ENCODE results near the gene PTEN.

The PTEN gene

GRCh38 chr10:87930934-87931835, 67.8 kb downstream of the PTEN start:
- DNase-seq = no peak
- H3K27me3 ChIP-seq = no peaks in the 10 kb centered on the region
- no peak overlapping the region for H3K4me3 ChIP-seq (ENCODE audit: low read depth, low read length)
- H3K36me3 ChIP-seq = peaks cover 25% of the 10 kb centered on the region
- TF ChIP-seq, protein P1, sequence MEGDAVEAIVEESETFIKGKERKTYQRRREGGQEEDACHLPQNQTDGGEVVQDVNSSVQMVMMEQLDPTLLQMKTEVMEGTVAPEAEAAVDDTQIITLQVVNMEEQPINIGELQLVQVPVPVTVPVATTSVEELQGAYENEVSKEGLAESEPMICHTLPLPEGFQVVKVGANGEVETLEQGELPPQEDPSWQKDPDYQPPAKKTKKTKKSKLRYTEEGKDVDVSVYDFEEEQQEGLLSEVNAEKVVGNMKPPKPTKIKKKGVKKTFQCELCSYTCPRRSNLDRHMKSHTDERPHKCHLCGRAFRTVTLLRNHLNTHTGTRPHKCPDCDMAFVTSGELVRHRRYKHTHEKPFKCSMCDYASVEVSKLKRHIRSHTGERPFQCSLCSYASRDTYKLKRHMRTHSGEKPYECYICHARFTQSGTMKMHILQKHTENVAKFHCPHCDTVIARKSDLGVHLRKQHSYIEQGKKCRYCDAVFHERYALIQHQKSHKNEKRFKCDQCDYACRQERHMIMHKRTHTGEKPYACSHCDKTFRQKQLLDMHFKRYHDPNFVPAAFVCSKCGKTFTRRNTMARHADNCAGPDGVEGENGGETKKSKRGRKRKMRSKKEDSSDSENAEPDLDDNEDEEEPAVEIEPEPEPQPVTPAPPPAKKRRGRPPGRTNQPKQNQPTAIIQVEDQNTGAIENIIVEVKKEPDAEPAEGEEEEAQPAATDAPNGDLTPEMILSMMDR (IDR thresholded peaks at IDR 0.05; ENCODE audit: low read depth, low read length) = no peak
- no peaks in the 10 kb centered on the region for H3K9me3 ChIP-seq
- peaks cover 12% of the 10 kb centered on the region for H3K4me1 ChIP-seq

- Histone ChIP-seq H3K36me3 (peaks cover 31% of the 10 kb centered on the region), H3K4me1 (peaks cover 9% of the 10 kb centered on the region), H3K4me3 (ENCODE audit: low read depth, low read length) (no peak overlapping the region), H3K9me3 (no peaks in the 10 kb centered on the region), H3K27me3 (no peaks in the 10 kb centered on the region)
- TF ChIP-seq, protein P1 (IDR thresholded peaks at IDR 0.05; ENCODE audit: low read depth, low read length) = no peak
- no peak for DNase-seq
Observed at GRCh38 chr10:87931836-87932230, 68.4 kb downstream of the PTEN start.

- peaks cover 37% of the 10 kb centered on the region for H3K36me3 ChIP-seq
- no peaks in the 10 kb centered on the region for H3K9me3 ChIP-seq
- H3K4me3 ChIP-seq (ENCODE audit: low read depth, low read length) = no peak overlapping the region
- peaks cover 9% of the 10 kb centered on the region for H3K4me1 ChIP-seq
- no peak for DNase-seq
- no peaks in the 10 kb centered on the region for H3K27me3 ChIP-seq
- TF ChIP-seq, protein P1 (IDR thresholded peaks at IDR 0.05; ENCODE audit: low read depth, low read length) = no peak
Observed at GRCh38 chr10:87935290-87936141, 72.1 kb downstream of the PTEN start.

DNA sequence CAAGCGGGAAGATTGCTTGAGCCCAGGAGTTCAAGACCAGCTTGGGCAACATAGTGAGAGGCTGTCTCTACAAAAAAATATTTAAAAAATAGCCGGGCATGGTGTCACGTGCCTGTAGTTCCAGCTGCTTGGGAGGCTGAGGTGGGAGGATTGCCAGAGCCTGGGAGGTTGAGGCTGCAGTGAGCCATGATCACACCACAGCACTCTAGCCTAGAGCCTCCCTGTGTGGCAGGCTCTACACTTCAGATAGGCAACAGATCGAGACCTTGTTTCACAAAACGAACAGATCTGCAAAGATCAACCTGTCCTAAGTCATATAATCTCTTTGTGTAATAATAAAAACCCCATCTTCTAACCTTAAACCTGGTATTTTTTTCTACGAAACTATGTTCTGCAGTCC, 76.8 kb downstream of the PTEN start:
- no peak for DNase-seq
- H3K36me3 ChIP-seq = peaks cover 22% of the 10 kb centered on the region
- TF ChIP-seq, protein P1 (IDR thresholded peaks at IDR 0.05; ENCODE audit: low read depth, low read length) = no peak

GRCh38 chr10:87942884-87943527, 79.6 kb downstream of the PTEN start:
- Histone ChIP-seq H3K36me3 (peaks cover 7% of the 10 kb centered on the region), H3K9me3 (no peaks in the 10 kb centered on the region), H3K4me3 (ENCODE audit: low read depth, low read length) (no peak overlapping the region), H3K27me3 (no peaks in the 10 kb centered on the region), H3K4me1 (no peaks in the 10 kb centered on the region; the same call in 1 of the 2 replicates)
- TF ChIP-seq, protein P1 (IDR thresholded peaks at IDR 0.05; ENCODE audit: low read depth, low read length) = no peak
- no peak for DNase-seq

More for the DNA sequence above, 76.8 kb downstream of the PTEN start:
- H3K4me1 ChIP-seq = no peaks in the 10 kb centered on the region; the same call in 1 of the 2 replicates
- H3K4me3 ChIP-seq (ENCODE audit: low read depth, low read length) = no peak overlapping the region
- no peaks in the 10 kb centered on the region for H3K27me3 ChIP-seq
- H3K9me3 ChIP-seq = no peaks in the 10 kb centered on the region

All from BE2C (cell line).